Lower leg skin (tissue), 4 donors: Measurements from ENCODE around the gene YAP1. TPM values are rescaled to one million over a fixed set of nuclear protein-coding genes. Genes with fewer than 3 reads are reported as not detected.

Source experiments
- DNase-seq, 2 donors: peaks; one replicate each; pipeline ENCODE4 v3.0.0-alpha.2; 2019; ENCODE audit warnings: low spot score in 2 of 2
- H3K4me3 ChIP-seq: fragments of 200-600 bp; sonication (generic); 2 replicates; pipeline ENCODE4 v1.5.1; 2017; ENCODE audit warnings: mild to moderate bottlenecking, low read depth; ENCODE audit not compliant: poor library complexity, severe bottlenecking
- CTCF ChIP-seq, 3 donors: fragments of 450-650 bp; IDR thresholded peaks; one replicate each; pipeline ENCODE4 v1.5.1; 2016; ENCODE audit warnings: antibody characterized with exemption in 3 of 3, mild to moderate bottlenecking in 3 of 3, moderate library complexity in 2 of 3
- POLR2A ChIP-seq, 2 donors: fragments of 450-650 bp; IDR thresholded peaks; one replicate each; pipeline ENCODE4 v1.6.1; 2016 to 2017; ENCODE audit warnings: antibody characterized with exemption in 2 of 2, mild to moderate bottlenecking in 1 of 2, moderate library complexity in 1 of 2
- WGBS, 2 donors: methylation state at CpG; one replicate each; pipeline ENCODE4 v1.1.5; 2018; 5-methylcytosine and 5-hydroxymethylcytosine counted together
- intact Hi-C: fragments of 100-400 bp; cut with DNase I; formaldehyde crosslinking; loops from one replicate; pipeline ENCODE4 v1.15.0; 2023; ENCODE audit warnings: low total_unique reads
- total RNA-seq, 4 donors: library from RNA; depleted of rRNA; stranded (reverse); fragments of >200 nt; gene quantifications; one replicate each; pipeline ENCODE4 v1.1.0, GENCODE V29; 2016

Gene YAP1
- total RNA-seq, 4 donors from 2014 or later, result 164 to 241 (median 211) TPM

DNA sequence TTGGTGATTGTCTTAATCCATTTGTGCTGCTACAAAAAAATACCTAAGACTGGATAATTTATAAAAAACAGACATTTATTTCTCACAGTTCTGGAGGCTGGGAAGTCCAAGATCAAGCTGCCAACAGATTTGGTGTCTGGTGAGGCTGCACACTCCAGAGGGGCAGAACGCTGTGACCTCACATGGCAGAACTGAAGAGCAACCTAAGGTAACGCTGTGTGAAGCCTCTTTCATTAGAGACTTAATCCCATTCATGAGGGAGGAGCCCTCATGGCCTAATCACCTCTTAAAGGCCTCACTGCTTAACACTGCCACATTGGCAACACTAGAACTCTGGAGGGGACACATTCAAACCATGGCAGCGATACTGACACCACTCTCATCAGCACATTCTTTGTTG, 164.4 kb downstream of the YAP1 start:
- no peak for DNase-seq
- no peak overlapping the region for H3K4me3 ChIP-seq
- intact Hi-C loops, result no loop called here
- WGBS, 2 donors, result 88 to 95% methylated on average over 3 of the region's 3 CpGs
- TF ChIP-seq CTCF (IDR thresholded peaks at IDR 0.05), result no peak

DNA sequence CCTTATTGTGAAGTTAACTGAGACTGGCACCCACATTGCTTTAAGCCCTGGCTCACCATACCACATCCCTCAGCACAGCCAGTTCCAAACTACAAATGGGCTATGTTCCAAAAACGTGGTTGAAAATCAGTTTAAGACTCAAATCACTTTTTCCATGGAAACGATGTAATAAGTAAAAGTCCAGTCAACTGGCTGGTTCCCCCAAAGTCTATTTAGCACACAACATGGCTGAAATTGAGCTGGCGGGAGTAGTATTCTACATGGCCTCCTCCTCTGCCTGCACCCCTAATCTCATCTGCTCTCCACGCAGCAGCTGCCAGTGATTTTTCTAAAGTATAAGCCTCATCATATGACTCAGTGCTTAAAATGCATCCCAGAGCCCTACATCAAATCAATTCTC, 166.1 kb downstream of the YAP1 start:
- intact Hi-C loops, result no loop called here
- DNase-seq, result no peak
- no peak for TF ChIP-seq POLR2A (IDR thresholded peaks at IDR 0.05)
- no peak for TF ChIP-seq CTCF (IDR thresholded peaks at IDR 0.05)
- 32 to 39% methylated on average over 4 of the region's 4 CpGs for WGBS, 2 donors
- no peak overlapping the region for H3K4me3 ChIP-seq

DNA sequence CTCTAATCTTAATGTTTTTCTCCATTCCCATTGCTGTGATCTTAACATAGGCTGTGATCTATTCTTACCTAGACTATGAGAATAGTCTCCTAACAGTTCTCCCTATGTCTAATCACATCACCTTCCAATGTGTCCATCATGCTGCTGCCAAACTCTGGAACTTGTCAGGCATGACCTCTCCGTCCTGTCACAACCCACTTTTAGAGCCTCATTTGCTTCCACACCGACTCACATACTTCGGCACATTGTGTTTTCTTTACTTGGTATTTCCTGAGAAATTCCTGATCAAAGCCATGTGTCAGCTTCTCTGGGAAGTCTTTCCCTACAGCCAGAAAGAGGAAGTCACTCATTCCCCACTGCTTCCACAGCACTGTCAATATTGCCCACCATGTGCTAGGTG, 166.5 kb downstream of the YAP1 start:
- no peak for DNase-seq
- TF ChIP-seq POLR2A (IDR thresholded peaks at IDR 0.05), result no peak
- no peak for TF ChIP-seq CTCF (IDR thresholded peaks at IDR 0.05)
- WGBS, 2 donors, result 43 to 49% methylated on average over 3 of the region's 3 CpGs
- intact Hi-C loops, result no loop called here
- no peak overlapping the region for H3K4me3 ChIP-seq

GRCh38 chr11:102279641-102280170, 169.5 kb downstream of the YAP1 start:
- WGBS, 2 donors, result 9 to 10% methylated on average over 13 of the region's 13 CpGs
- peak in 1 of 2 donors; percentile 68 for DNase-seq
- no peak overlapping the region for H3K4me3 ChIP-seq
- TF ChIP-seq POLR2A (IDR thresholded peaks at IDR 0.05) (no peak), CTCF (IDR thresholded peaks at IDR 0.05) (no peak)
- intact Hi-C loops, result loop anchor here (10.0 kb wide), 1 partner anchor 65 kb away; the partner anchor contains the start of gene BIRC2

GRCh38 chr11:102280245-102280833, 170.1 kb downstream of the YAP1 start:
- no peak overlapping the region for H3K4me3 ChIP-seq
- 80 to 91% methylated on average over 4 of the region's 4 CpGs for WGBS, 2 donors
- TF ChIP-seq CTCF (IDR thresholded peaks at IDR 0.05), result no peak
- TF ChIP-seq POLR2A (IDR thresholded peaks at IDR 0.05), result no peak
- no peak for DNase-seq
- intact Hi-C loops, result loop anchor here (10.0 kb wide), 1 partner anchor 64 kb away; the partner anchor contains the start of gene BIRC2

Other genes with a start within 250 kb of the YAP1 start
- gene CEP126, start 195.4 kb upstream of the YAP1 start, total RNA-seq, result 1 to 10 TPM; 2.6 to 5.2 (median 3.6) TPM
- 1 to 10 TPM in 3 of 4 donors, under 1 TPM in 1; 0.84 to 5.8 (median 3.0) TPM for gene ANGPTL5, start 193.9 kb upstream of the YAP1 start, total RNA-seq
- 1 to 10 TPM; 1.2 to 1.9 (median 1.6) TPM for gene CFAP300, start 63.0 kb upstream of the YAP1 start, total RNA-seq
- 10 to 100 TPM; 10.1 to 17.6 (median 10.8) TPM for gene BIRC3, start 207.0 kb downstream of the YAP1 start, total RNA-seq
- gene BIRC2, start 236.8 kb downstream of the YAP1 start, total RNA-seq, result 10 to 100 TPM; 39.3 to 49.3 (median 42.5) TPM